ENCODE measurements around the gene STOX1. TPM values are rescaled to one million over a fixed set of nuclear protein-coding genes. Genes with fewer than 3 reads are reported as not detected.

Gene STOX1
- polyA plus RNA-seq (2013, experiment 1 of 4), result 36.7 TPM
- 44.1 TPM for polyA plus RNA-seq (2013, experiment 2 of 4)
- 28.0 TPM for polyA plus RNA-seq (2013, experiment 3 of 4)
- polyA plus RNA-seq (2013, experiment 4 of 4), result 42.0 TPM

DNA sequence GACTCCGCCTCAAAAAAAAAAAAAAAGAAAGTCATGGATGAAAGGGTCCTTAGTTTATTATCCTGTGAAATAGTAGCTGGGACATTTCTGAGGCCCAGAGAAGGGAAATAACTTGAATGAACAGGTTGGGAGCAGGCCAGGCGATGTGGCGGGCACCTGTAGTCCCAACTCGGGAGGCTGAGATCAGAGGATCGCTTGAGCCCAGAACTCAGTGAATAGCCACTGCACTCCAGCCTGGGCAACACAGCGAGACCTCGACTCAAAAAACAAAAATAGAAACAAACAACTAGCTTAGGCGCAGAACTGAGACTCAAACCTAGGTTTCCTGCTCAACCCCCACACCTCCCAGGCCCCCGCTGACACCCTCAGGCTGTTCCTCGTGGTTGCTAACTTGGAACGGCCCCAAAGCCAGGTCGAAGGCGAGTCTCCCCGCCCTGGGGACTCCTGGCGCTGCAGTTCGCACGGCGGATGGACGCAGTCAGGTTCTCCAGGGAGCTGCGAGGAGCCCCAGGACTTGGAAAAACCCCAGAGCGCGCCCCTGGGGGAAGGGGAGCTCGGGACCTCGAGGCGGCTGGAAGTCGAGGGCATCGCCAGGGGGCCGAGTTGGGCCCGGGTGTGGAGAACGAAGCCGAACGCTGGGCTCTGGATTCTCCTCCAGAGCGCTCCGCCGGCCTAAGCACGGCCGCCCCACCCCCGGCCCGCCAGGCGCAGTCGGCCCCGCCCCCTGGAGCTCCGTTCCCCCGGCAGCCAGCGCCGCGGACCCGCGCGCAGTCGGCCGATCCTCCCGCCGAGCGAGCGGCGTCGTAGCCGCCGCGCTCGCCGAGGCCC, at the start of gene STOX1:
STOX1 (plus strand) TSS at position 768 of the 828 bp plus-strand sequence. CDS start 93 bp downstream, outside the sequence.
- Histone ChIP-seq H3K9me3 (ENCODE audit: control insufficient read depth, low read length) (no peaks in the 10 kb centered on the region), H3K4me3 (ENCODE audit: insufficient read depth, low read depth, low read length) (peak within 1 kb of the TSS; percentile 73), H3K27me3 (ENCODE audit: control insufficient read depth, insufficient read depth, low read length, poor library complexity, severe bottlenecking) (no peaks in the 10 kb centered on the region), H3K4me1 (ENCODE audit: control insufficient read depth, insufficient read depth, low read length) (peaks cover 9% of the 10 kb centered on the region), H3K36me3 (ENCODE audit: control insufficient read depth, insufficient read depth, low read length) (no peaks in the 10 kb centered on the region), H3K27ac (ENCODE audit: insufficient read depth, low read depth, low read length, poor library complexity, severe bottlenecking) (peak within 1 kb of the TSS; percentile 55)
- 9% methylated on average over 63 of the region's 63 CpGs for WGBS, 2 experiments

DNA sequence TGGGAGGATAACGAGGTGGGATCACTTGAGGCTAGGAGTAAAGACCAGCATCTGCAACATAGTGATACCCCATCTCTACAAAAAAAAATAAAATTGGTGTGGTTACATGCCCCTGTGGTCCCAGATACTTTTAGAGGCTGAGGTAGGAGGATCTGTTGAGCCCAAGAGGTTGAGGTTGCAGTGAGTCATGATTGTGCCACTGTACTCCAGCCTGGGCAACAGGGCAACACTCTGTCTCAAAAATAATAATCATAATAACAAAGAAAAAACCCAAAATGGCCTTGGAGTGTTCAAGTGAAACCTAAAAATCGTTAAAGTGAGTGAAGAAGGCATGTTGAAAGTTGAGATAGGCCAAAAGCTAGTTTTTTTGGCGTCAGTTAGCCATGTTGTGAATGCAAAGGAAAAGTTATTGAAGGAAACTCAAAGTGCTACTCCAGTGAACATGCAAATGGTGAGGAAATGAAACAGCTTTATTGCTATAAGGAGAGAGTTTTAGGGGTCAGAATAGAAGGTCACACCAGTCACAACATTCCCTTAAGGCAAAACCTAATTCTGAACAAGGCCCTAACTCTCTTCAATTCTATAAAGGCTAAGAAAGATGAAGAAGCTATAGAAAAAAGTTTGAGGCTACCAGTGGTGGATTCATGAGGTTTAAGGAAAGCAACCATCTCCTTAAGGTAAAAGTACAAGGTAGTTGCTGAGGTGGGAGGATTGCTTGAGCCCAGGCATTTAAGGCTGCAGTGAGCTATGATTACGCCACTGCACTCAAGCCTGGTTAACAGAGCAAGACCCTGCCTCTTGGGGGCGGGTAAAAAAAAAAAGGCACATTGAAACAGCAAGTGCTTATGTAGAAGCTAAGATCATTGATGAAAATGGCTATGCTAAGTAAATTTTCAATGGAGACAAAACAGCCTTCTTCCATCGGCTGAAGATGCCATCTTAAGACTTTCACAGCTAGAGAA, 45.4 kb upstream of the STOX1 start:
- WGBS, 2 experiments, result 94 to 95% methylated on average over 6 of the region's 6 CpGs
- H3K36me3 ChIP-seq (ENCODE audit: control insufficient read depth, insufficient read depth, low read length), result peaks cover 59% of the 10 kb centered on the region

DNA sequence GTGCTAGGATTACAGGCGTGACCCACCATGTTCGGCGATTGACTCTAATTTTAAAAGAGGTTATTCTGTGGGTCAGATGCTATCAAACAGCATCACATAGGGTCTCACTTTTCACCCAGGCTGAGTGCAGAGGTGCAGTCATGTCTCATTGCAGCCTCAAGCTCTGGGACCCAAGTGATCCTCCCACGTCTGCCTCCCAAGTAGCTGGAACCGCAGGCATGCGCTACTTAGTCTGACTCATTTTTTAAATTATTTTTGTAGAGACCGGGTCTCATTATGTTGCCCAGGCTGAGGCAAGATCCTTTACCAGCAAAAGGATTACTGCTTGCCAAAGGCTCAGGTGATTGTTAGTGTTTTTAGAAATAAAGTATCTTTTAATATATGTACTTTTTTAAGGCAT, 42.9 kb upstream of the STOX1 start:
- no peaks in the 10 kb centered on the region for H3K9me3 ChIP-seq (ENCODE audit: control insufficient read depth, low read length)
- H3K36me3 ChIP-seq (ENCODE audit: control insufficient read depth, insufficient read depth, low read length), result peaks cover 67% of the 10 kb centered on the region
- WGBS, 2 experiments, result 94 to 96% methylated on average over 7 of the region's 7 CpGs
- H3K4me3 ChIP-seq (ENCODE audit: insufficient read depth, low read depth, low read length), result no peak overlapping the region
- no peaks in the 10 kb centered on the region for H3K27me3 ChIP-seq (ENCODE audit: control insufficient read depth, insufficient read depth, low read length, poor library complexity, severe bottlenecking)
- H3K27ac ChIP-seq (ENCODE audit: insufficient read depth, low read depth, low read length, poor library complexity, severe bottlenecking), result peak overlapping the region; percentile 16
- H3K4me1 ChIP-seq (ENCODE audit: control insufficient read depth, insufficient read depth, low read length), result no peaks in the 10 kb centered on the region

More for the DNA sequence above, 45.4 kb upstream of the STOX1 start:
- H3K4me1 ChIP-seq (ENCODE audit: control insufficient read depth, insufficient read depth, low read length), result no peaks in the 10 kb centered on the region
- no peak overlapping the region for H3K27ac ChIP-seq (ENCODE audit: insufficient read depth, low read depth, low read length, poor library complexity, severe bottlenecking)
- no peaks in the 10 kb centered on the region for H3K9me3 ChIP-seq (ENCODE audit: control insufficient read depth, low read length)
- no peaks in the 10 kb centered on the region for H3K27me3 ChIP-seq (ENCODE audit: control insufficient read depth, insufficient read depth, low read length, poor library complexity, severe bottlenecking)
- H3K4me3 ChIP-seq (ENCODE audit: insufficient read depth, low read depth, low read length), result no peak overlapping the region

- Histone ChIP-seq H3K4me3 (ENCODE audit: insufficient read depth, low read depth, low read length) (no peak overlapping the region), H3K9me3 (ENCODE audit: control insufficient read depth, low read length) (no peaks in the 10 kb centered on the region), H3K27ac (ENCODE audit: insufficient read depth, low read depth, low read length, poor library complexity, severe bottlenecking) (no peak overlapping the region), H3K4me1 (ENCODE audit: control insufficient read depth, insufficient read depth, low read length) (no peaks in the 10 kb centered on the region), H3K36me3 (ENCODE audit: control insufficient read depth, insufficient read depth, low read length) (peaks cover 59% of the 10 kb centered on the region), H3K27me3 (ENCODE audit: control insufficient read depth, insufficient read depth, low read length, poor library complexity, severe bottlenecking) (no peaks in the 10 kb centered on the region)
- 96 to 100% methylated on average over 2 to 3 of the region's 3 CpGs for WGBS, 2 experiments
These were observed 39.5 kb upstream of the STOX1 start for GRCh38 chr10:68787813-68788212.

- H3K27me3 ChIP-seq (ENCODE audit: control insufficient read depth, insufficient read depth, low read length, poor library complexity, severe bottlenecking), result no peaks in the 10 kb centered on the region
- H3K9me3 ChIP-seq (ENCODE audit: control insufficient read depth, low read length), result no peaks in the 10 kb centered on the region
- 93 to 95% methylated on average over 10 of the region's 10 CpGs for WGBS, 2 experiments
- H3K27ac ChIP-seq (ENCODE audit: insufficient read depth, low read depth, low read length, poor library complexity, severe bottlenecking), result no peak overlapping the region
- H3K4me3 ChIP-seq (ENCODE audit: insufficient read depth, low read depth, low read length), result no peak overlapping the region
- H3K4me1 ChIP-seq (ENCODE audit: control insufficient read depth, insufficient read depth, low read length), result no peaks in the 10 kb centered on the region
- H3K36me3 ChIP-seq (ENCODE audit: control insufficient read depth, insufficient read depth, low read length), result peaks cover 62% of the 10 kb centered on the region
These were observed 36.9 kb upstream of the STOX1 start for GRCh38 chr10:68790476-68790875.

DNA sequence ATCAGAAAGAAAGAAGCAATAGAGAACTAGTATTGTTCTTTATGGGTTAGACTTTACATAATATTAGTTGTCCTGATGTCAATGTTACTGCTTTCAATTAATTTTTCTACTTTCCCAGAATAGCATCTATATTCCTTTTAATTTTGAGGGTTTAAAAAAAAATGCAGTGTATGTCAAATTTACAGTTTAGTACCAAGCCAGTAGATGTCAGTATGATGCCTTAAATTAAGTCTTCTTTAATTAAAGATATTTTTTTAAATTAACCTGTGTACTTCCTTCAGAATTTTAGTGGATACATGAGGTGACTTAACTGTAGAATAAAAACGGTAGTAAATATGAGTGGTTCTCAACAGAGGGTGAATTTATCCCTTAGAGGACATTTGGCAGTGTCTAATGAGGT, 35.2 kb upstream of the STOX1 start:
- Histone ChIP-seq H3K9me3 (ENCODE audit: control insufficient read depth, low read length) (no peaks in the 10 kb centered on the region), H3K4me1 (ENCODE audit: control insufficient read depth, insufficient read depth, low read length) (no peaks in the 10 kb centered on the region), H3K27ac (ENCODE audit: insufficient read depth, low read depth, low read length, poor library complexity, severe bottlenecking) (no peak overlapping the region), H3K36me3 (ENCODE audit: control insufficient read depth, insufficient read depth, low read length) (peaks cover 51% of the 10 kb centered on the region), H3K27me3 (ENCODE audit: control insufficient read depth, insufficient read depth, low read length, poor library complexity, severe bottlenecking) (no peaks in the 10 kb centered on the region), H3K4me3 (ENCODE audit: insufficient read depth, low read depth, low read length) (no peak overlapping the region)
- 97% methylated on average over 1 of the region's 1 CpG for WGBS, 2 experiments

DNA sequence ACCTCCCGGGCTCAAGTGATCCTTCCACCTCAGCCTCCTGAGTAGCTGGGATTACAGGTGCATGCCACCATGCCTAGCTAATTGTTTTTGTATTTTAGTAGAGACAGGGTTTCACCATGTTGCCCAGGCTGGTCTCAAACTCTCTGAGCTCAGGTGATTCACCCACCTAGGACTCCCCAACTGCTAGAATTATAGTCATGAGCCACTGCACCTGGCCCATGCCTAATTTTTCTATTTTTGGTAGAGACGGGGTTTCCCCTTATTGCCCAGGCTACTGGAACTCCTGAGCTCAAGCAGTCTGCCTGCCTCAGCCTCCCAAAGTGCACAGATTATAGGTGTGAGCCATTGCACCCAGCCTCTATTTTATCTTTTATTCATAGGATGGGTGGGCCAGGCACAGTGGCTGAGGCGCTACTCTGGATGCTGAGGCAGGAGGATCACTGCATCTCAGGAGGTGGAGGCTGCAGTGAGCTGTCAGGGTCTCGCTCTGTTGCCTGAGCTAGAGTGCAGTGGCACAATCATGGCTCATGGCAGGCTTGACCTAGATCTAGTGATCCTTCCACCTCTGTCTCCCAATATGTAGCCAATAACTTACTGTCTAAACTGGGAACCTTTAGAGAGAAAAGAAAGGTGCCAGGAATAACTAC, 31.3 kb upstream of the STOX1 start:
- H3K4me1 ChIP-seq (ENCODE audit: control insufficient read depth, insufficient read depth, low read length), result no peaks in the 10 kb centered on the region
- no peaks in the 10 kb centered on the region for H3K27me3 ChIP-seq (ENCODE audit: control insufficient read depth, insufficient read depth, low read length, poor library complexity, severe bottlenecking)
- H3K36me3 ChIP-seq (ENCODE audit: control insufficient read depth, insufficient read depth, low read length), result peaks cover 18% of the 10 kb centered on the region
- no peaks in the 10 kb centered on the region for H3K9me3 ChIP-seq (ENCODE audit: control insufficient read depth, low read length)
- H3K27ac ChIP-seq (ENCODE audit: insufficient read depth, low read depth, low read length, poor library complexity, severe bottlenecking), result no peak overlapping the region
- no peak overlapping the region for H3K4me3 ChIP-seq (ENCODE audit: insufficient read depth, low read depth, low read length)
- 95 to 99% methylated on average over 4 of the region's 4 CpGs for whole genome bisulfite sequencing, 2 experiments

DNA sequence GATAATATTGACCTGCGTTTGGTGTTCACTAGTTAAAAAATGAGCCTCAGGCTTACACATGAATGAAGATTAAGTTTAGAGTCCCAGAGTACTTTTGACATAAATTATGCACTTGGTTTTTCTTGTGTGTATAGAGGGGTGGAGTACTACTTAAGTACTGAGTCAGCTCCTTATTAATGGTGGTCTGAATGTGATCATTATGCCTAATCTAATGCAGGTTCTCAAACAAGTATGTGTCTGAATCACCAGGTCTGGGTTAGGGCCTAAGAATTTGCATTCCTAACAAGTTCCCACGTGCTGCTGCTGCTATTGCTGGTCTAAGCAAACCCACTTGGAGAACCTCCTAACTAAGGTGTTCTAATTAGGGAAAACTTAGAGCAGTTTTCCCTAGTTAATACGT, 30.7 kb upstream of the STOX1 start:
- Histone ChIP-seq H3K9me3 (ENCODE audit: control insufficient read depth, low read length) (no peaks in the 10 kb centered on the region), H3K4me3 (ENCODE audit: insufficient read depth, low read depth, low read length) (no peak overlapping the region), H3K36me3 (ENCODE audit: control insufficient read depth, insufficient read depth, low read length) (peaks cover 18% of the 10 kb centered on the region), H3K4me1 (ENCODE audit: control insufficient read depth, insufficient read depth, low read length) (no peaks in the 10 kb centered on the region), H3K27ac (ENCODE audit: insufficient read depth, low read depth, low read length, poor library complexity, severe bottlenecking) (no peak overlapping the region), H3K27me3 (ENCODE audit: control insufficient read depth, insufficient read depth, low read length, poor library complexity, severe bottlenecking) (no peaks in the 10 kb centered on the region)
- WGBS, 2 experiments, result 93 to 96% methylated on average over 3 of the region's 3 CpGs

DNA sequence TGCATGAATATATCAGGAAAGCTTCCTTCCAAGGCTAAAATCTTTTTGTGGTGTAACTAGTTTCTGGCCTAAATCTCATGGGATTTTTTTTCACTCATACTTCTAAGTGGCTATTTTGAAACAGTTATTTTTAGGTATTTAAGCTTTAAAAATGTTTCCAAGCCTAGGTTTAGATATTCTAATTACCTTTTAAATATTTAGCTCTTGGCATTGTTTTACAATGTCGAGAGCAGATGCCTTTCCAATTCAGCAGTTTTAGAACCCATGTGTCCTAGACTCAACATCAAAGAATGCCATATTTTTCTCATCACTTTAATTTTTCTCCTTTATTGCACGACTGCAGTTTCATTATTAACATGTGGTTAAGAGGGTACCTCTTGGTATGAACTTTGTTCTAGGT, 27.1 kb upstream of the STOX1 start:
- H3K27me3 ChIP-seq (ENCODE audit: control insufficient read depth, insufficient read depth, low read length, poor library complexity, severe bottlenecking), result no peaks in the 10 kb centered on the region
- no peak overlapping the region for H3K4me3 ChIP-seq (ENCODE audit: insufficient read depth, low read depth, low read length)
- H3K4me1 ChIP-seq (ENCODE audit: control insufficient read depth, insufficient read depth, low read length), result no peaks in the 10 kb centered on the region
- WGBS, 2 experiments, result 95 to 100% methylated on average over 1 of the region's 2 CpGs
- peaks cover 7% of the 10 kb centered on the region for H3K36me3 ChIP-seq (ENCODE audit: control insufficient read depth, insufficient read depth, low read length)
- H3K9me3 ChIP-seq (ENCODE audit: control insufficient read depth, low read length), result no peaks in the 10 kb centered on the region
- no peak overlapping the region for H3K27ac ChIP-seq (ENCODE audit: insufficient read depth, low read depth, low read length, poor library complexity, severe bottlenecking)

Measured in ectodermal cell (in vitro differentiated cells).